Calu3 (cell line): ENCODE results near the gene ADAM19. TPM values are rescaled to one million over a fixed set of nuclear protein-coding genes. Genes with fewer than 3 reads are reported as not detected.

Experiments used
- BruUV-seq: library from RNA; stranded (reverse); fragments of 400-500 nt; replicated peaks from 2 replicates; lab custom pipeline; 2021; lab: Mats Ljungman, UMichigan
- CTCF ChIA-PET: fragments of 300-600 bp; sonication (Branson Sonifier 250); formaldehyde crosslinking; loops from one replicate; lab custom pipeline; 2022; ENCODE audit warnings: antibody characterized with exemption; lab: Charles Lee
- DNase-seq: peaks from one replicate; pipeline ENCODE4 v3.0.0; 2022
- H3K27ac Mint-ChIP-seq: one replicate; pipeline ENCODE4 v1.8.0; 2022; ENCODE audit warnings: mixed read lengths; ENCODE audit not compliant: unreplicated experiment
- H3K27me3 Mint-ChIP-seq: one replicate; pipeline ENCODE4 v1.8.0; 2022; ENCODE audit warnings: mixed read lengths; ENCODE audit not compliant: unreplicated experiment
- H3K36me3 Mint-ChIP-seq: one replicate; pipeline ENCODE4 v1.8.0; 2022; ENCODE audit warnings: mild to moderate bottlenecking, moderate library complexity, mixed read lengths; ENCODE audit not compliant: insufficient read depth, unreplicated experiment
- H3K4me1 Mint-ChIP-seq: one replicate; pipeline ENCODE4 v1.8.0; 2022; ENCODE audit warnings: mild to moderate bottlenecking, low read depth, mixed read lengths; ENCODE audit not compliant: unreplicated experiment
- H3K4me3 Mint-ChIP-seq: one replicate; pipeline ENCODE4 v1.8.0; 2022; ENCODE audit warnings: mild to moderate bottlenecking, low read depth, moderate library complexity, mixed read lengths; ENCODE audit not compliant: unreplicated experiment
- H3K9me3 Mint-ChIP-seq: one replicate; pipeline ENCODE4 v1.8.0; 2022; ENCODE audit warnings: low read depth, mixed read lengths; ENCODE audit not compliant: unreplicated experiment
- CTCF ChIP-seq: fragments of 200-600 bp; IDR thresholded peaks from one replicate; pipeline ENCODE4 v1.8.0; 2022; ENCODE audit warnings: antibody characterized with exemption; ENCODE audit not compliant: unreplicated experiment
- intact Hi-C: fragments of 100-400 bp; cut with micrococcal nuclease; formaldehyde crosslinking; loops from one replicate; pipeline ENCODE4 v1.10.0; 2022; ENCODE audit not compliant: unreplicated experiment
- total RNA-seq: library from RNA; stranded (reverse); gene quantifications from 2 replicates; pipeline ENCODE4 v1.2.3, GENCODE V29; 2022

The ADAM19 gene
- total RNA-seq, 1 experiment from 2014 or later = 16.2 TPM

GRCh38 chr5:157578079-157578780 lies 2.7 kb upstream of the ADAM19 start:
- no peak for DNase-seq
- no peaks in the 10 kb centered on the region for H3K27me3 Mint-ChIP-seq
- H3K27ac Mint-ChIP-seq = no peak overlapping the region
- H3K4me1 Mint-ChIP-seq = no peaks in the 10 kb centered on the region
- no peak overlapping the region for H3K4me3 Mint-ChIP-seq
- CTCF ChIA-PET = no interaction called here
- BruUV-seq = no TSS peak
- intact Hi-C loops = no loop called here
- H3K9me3 Mint-ChIP-seq = no peaks in the 10 kb centered on the region
- peaks cover 28% of the 10 kb centered on the region for H3K36me3 Mint-ChIP-seq
- no peak for TF ChIP-seq CTCF

- H3K27me3 Mint-ChIP-seq = no peaks in the 10 kb centered on the region
- H3K36me3 Mint-ChIP-seq = peaks cover 28% of the 10 kb centered on the region
- H3K4me3 Mint-ChIP-seq = no peak overlapping the region
- intact Hi-C loops = no loop called here
- no peak for DNase-seq
- CTCF ChIA-PET = interaction anchor here (0.6 kb wide), 2 partner anchors 29 to 70 kb away, joined by 3 to 4 read pairs; no protein-coding TSS in a partner anchor
- H3K4me1 Mint-ChIP-seq = peaks cover under 1% of the 10 kb centered on the region
- no peaks in the 10 kb centered on the region for H3K9me3 Mint-ChIP-seq
- TF ChIP-seq CTCF = no peak
- no peak overlapping the region for H3K27ac Mint-ChIP-seq
- no TSS peak for BruUV-seq
These were observed 1.1 kb upstream of the ADAM19 start for GRCh38 chr5:157576678-157577077.

GRCh38 chr5:157574456-157575380 lies 857 bp downstream of the ADAM19 start:
- DNase-seq = no peak
- no peaks in the 10 kb centered on the region for H3K9me3 Mint-ChIP-seq
- CTCF ChIA-PET = no interaction called here
- no peak for TF ChIP-seq CTCF
- peak overlapping the region; percentile 30 for H3K27ac Mint-ChIP-seq
- H3K4me3 Mint-ChIP-seq = peak overlapping the region; percentile 76
- peaks cover 8% of the 10 kb centered on the region for H3K4me1 Mint-ChIP-seq
- peaks cover 28% of the 10 kb centered on the region for H3K36me3 Mint-ChIP-seq
- no peaks in the 10 kb centered on the region for H3K27me3 Mint-ChIP-seq
- intact Hi-C loops = loop anchor here (5.0 kb wide), 1 partner anchor 93 kb away; no protein-coding TSS in a partner anchor
- no TSS peak for BruUV-seq

GRCh38 chr5:157571357-157571827 lies 4.2 kb downstream of the ADAM19 start:
- peaks cover 8% of the 10 kb centered on the region for H3K4me1 Mint-ChIP-seq
- intact Hi-C loops = loop anchor here (5.0 kb wide), 1 partner anchor 96 kb away; no protein-coding TSS in a partner anchor
- H3K27me3 Mint-ChIP-seq = no peaks in the 10 kb centered on the region
- H3K4me3 Mint-ChIP-seq = no peak overlapping the region
- H3K27ac Mint-ChIP-seq = no peak overlapping the region
- no peak for TF ChIP-seq CTCF
- no peak for DNase-seq
- CTCF ChIA-PET = interaction anchor here (0.6 to 0.8 kb wide), 2 partner anchors 95 to 116 kb away, joined by 3 to 4 read pairs; no protein-coding TSS in a partner anchor
- no peaks in the 10 kb centered on the region for H3K9me3 Mint-ChIP-seq
- peaks cover 28% of the 10 kb centered on the region for H3K36me3 Mint-ChIP-seq
- BruUV-seq = no TSS peak
